Keratinocyte (primary cell): Measurements from ENCODE around the gene RDH5. TPM values are rescaled to one million over a fixed set of nuclear protein-coding genes. Genes with fewer than 3 reads are reported as not detected.

ENCODE experiments used
- DNase-seq: peaks from one replicate; pipeline ENCODE4 v3.0.0-alpha.2; 2011; ENCODE audit warnings: low read depth, missing footprints, low spot score
- FAIRE-seq: peaks from 2 replicates; lab custom pipeline; 2011; peaks lifted over from hg19 to GRCh38; lab: Jason Lieb, UNC
- H2AFZ ChIP-seq: 2 replicates; pipeline ENCODE4 v1.6.0; 2012; ENCODE audit warnings: low read length, control low read depth, inconsistent platforms; ENCODE audit not compliant: control insufficient read depth
- H3K27ac ChIP-seq: 2 replicates; pipeline ENCODE4 v1.5.1; 2011; ENCODE audit warnings: low read length; ENCODE audit not compliant: control insufficient read depth, insufficient read depth
- H3K27me3 ChIP-seq: 3 replicates; pipeline ENCODE4 v1.6.0; 2011; ENCODE audit warnings: low read length; ENCODE audit not compliant: control insufficient read depth, insufficient read depth; ENCODE audit errors: extremely low read depth
- H3K36me3 ChIP-seq, 2 experiments: 2 replicates in 1 of 2; 3 replicates in 1 of 2; pipeline ENCODE4 v1.5.1; 2011; ENCODE audit warnings: low read length in 2 of 2, mild to moderate bottlenecking in 1 of 2; ENCODE audit not compliant: control insufficient read depth in 2 of 2, insufficient read depth in 2 of 2; ENCODE audit errors: extremely low read depth in 1 of 2
- H3K4me1 ChIP-seq: 3 replicates; pipeline ENCODE4 v1.5.1; 2011; ENCODE audit warnings: low read length; ENCODE audit not compliant: control insufficient read depth, insufficient read depth; ENCODE audit errors: extremely low read depth
- H3K4me2 ChIP-seq: 3 replicates; pipeline ENCODE4 v1.6.0; 2011; ENCODE audit warnings: low read depth, low read length; ENCODE audit not compliant: control insufficient read depth, insufficient read depth; ENCODE audit errors: extremely low read depth
- H3K4me3 ChIP-seq, 3 experiments: fragments of 200-600 bp in 1 of 3; sonication (generic) in 1 of 3; 2 replicates in 2 of 3; 3 replicates in 1 of 3; pipeline ENCODE4 v1.5.1; 2011 to 2016; ENCODE audit warnings: low read length in 3 of 3, mild to moderate bottlenecking in 3 of 3, control low read depth in 2 of 3, inconsistent platforms in 1 of 3, low read depth in 1 of 3, mixed read lengths in 1 of 3, mixed run types in 1 of 3, moderate library complexity in 1 of 3; ENCODE audit not compliant: control insufficient read depth in 2 of 3, insufficient read depth in 2 of 3; ENCODE audit errors: extremely low read depth in 1 of 3
- H3K79me2 ChIP-seq: 2 replicates; pipeline ENCODE4 v1.6.0; 2012; ENCODE audit warnings: low read length; ENCODE audit not compliant: control insufficient read depth, insufficient read depth
- H3K9ac ChIP-seq: 3 replicates; pipeline ENCODE4 v1.6.0; 2011; ENCODE audit warnings: low read length; ENCODE audit not compliant: control insufficient read depth, insufficient read depth; ENCODE audit errors: extremely low read depth
- H3K9me1 ChIP-seq: 3 replicates; pipeline ENCODE4 v1.6.0; 2011; ENCODE audit warnings: low read length; ENCODE audit not compliant: control insufficient read depth, insufficient read depth; ENCODE audit errors: extremely low read depth
- H3K9me3 ChIP-seq: 2 replicates; pipeline ENCODE4 v1.5.1; 2012; ENCODE audit warnings: low read depth, low read length; ENCODE audit not compliant: control insufficient read depth
- H4K20me1 ChIP-seq: 3 replicates; pipeline ENCODE4 v1.6.0; 2011; ENCODE audit warnings: low read length; ENCODE audit not compliant: control insufficient read depth, insufficient read depth; ENCODE audit errors: extremely low read depth
- CTCF ChIP-seq, 3 experiments: IDR thresholded peaks in 1 of 3; conservative IDR thresholded peaks in 1 of 3; optimal IDR thresholded peaks in 1 of 3; 2 replicates in 2 of 3; 3 replicates in 1 of 3; pipeline versions ENCODE3 to v1.5.1; 2011; ENCODE audit warnings: low read length in 3 of 3, mild to moderate bottlenecking in 3 of 3, moderate library complexity in 2 of 3, control low read depth in 1 of 3, inconsistent platforms in 1 of 3; ENCODE audit not compliant: insufficient read depth in 2 of 3; ENCODE audit errors: extremely low read depth in 1 of 3
- EZH2 ChIP-seq: IDR thresholded peaks from one replicate; pipeline ENCODE4 v1.6.1; 2012; ENCODE audit warnings: inconsistent platforms, mild to moderate bottlenecking, low read length, moderate library complexity
- dilution Hi-C: fragments of 300-500 bp; cut with MboI; formaldehyde crosslinking; loops from one replicate; pipeline ENCODE4 v1.7.0; 2020; ENCODE audit warnings: low sequenced_read_pairs; ENCODE audit not compliant: extremely low pct_ligation_motif_present
- polyA plus RNA-seq, 5 experiments: library from polyadenylated mRNA; depleted of rRNA in 3 of 5; stranded (reverse) in 3 of 5; stranded (forward) in 1 of 5; unstranded in 1 of 5; fragments of >200 nt; gene quantifications; 1 replicate in 1 of 5; 2 replicates in 3 of 5; 3 replicates in 1 of 5; pipeline versions ENCODE4 v1.2.1 to v1.2.3, GENCODE V29; 2011 to 2012; ENCODE audit warnings: missing spikeins in 2 of 5, low read depth in 1 of 5, low replicate concordance in 1 of 5

The RDH5 gene
- polyA plus RNA-seq, 1 donor (not counting 4 experiments of a cell fraction or from before 2014, with no cell fraction given): 1.2 TPM

- H3K79me2 ChIP-seq: no peaks in the 10 kb centered on the region
- no peak overlapping the region for H3K4me2 ChIP-seq
- H3K27me3 ChIP-seq: peaks cover 30% of the 10 kb centered on the region
- peaks cover 3% of the 10 kb centered on the region for H3K4me1 ChIP-seq
- H3K36me3 ChIP-seq: no peaks in the 10 kb centered on the region
- DNase-seq: no peak
- H2AFZ ChIP-seq: no peak overlapping the region
- dilution Hi-C loops: no loop called here
- H3K9ac ChIP-seq: no peak overlapping the region
- no peaks in the 10 kb centered on the region for H3K9me3 ChIP-seq
- no peaks in the 10 kb centered on the region for H3K9me1 ChIP-seq
- no peak for FAIRE-seq
- no peak overlapping the region for H3K4me3 ChIP-seq
- no peak overlapping the region for H3K27ac ChIP-seq
- TF ChIP-seq EZH2 (no peak), CTCF (optimal IDR thresholded peaks at IDR 0.05 in 1 of 3, IDR thresholded peaks at IDR 0.05 in 1 of 3, conservative IDR thresholded peaks at IDR 0.05 in 1 of 3; ENCODE audit: extremely low read depth in 1 of 3, insufficient read depth in 2 of 3, low read length in 3 of 3) (no peak)
- H4K20me1 ChIP-seq: no peaks in the 10 kb centered on the region
Observed at GRCh38 chr12:55703901-55704761, 16.1 kb upstream of the RDH5 start.

GRCh38 chr12:55704824-55705718 is 15.1 kb upstream of the RDH5 start:
- no peak overlapping the region for H3K9ac ChIP-seq
- no peaks in the 10 kb centered on the region for H3K9me1 ChIP-seq
- H3K4me2 ChIP-seq: no peak overlapping the region
- H3K27me3 ChIP-seq: peaks cover 38% of the 10 kb centered on the region
- H2AFZ ChIP-seq: no peak overlapping the region
- no peaks in the 10 kb centered on the region for H3K9me3 ChIP-seq
- no peaks in the 10 kb centered on the region for H3K79me2 ChIP-seq
- dilution Hi-C loops: no loop called here
- no peaks in the 10 kb centered on the region for H3K36me3 ChIP-seq
- H3K27ac ChIP-seq: no peak overlapping the region
- DNase-seq (no peak), FAIRE-seq (no peak)
- H4K20me1 ChIP-seq: no peaks in the 10 kb centered on the region
- TF ChIP-seq CTCF (optimal IDR thresholded peaks at IDR 0.05 in 1 of 3, IDR thresholded peaks at IDR 0.05 in 1 of 3, conservative IDR thresholded peaks at IDR 0.05 in 1 of 3; ENCODE audit: extremely low read depth in 1 of 3, insufficient read depth in 2 of 3, low read length in 3 of 3) (no peak), EZH2 (no peak)
- H3K4me3 ChIP-seq: no peak overlapping the region
- H3K4me1 ChIP-seq: peaks cover 3% of the 10 kb centered on the region
